ENCODE measurements around the gene HOXB4. TPM values are rescaled to one million over a fixed set of nuclear protein-coding genes. Genes with fewer than 3 reads are reported as not detected.
"Not testable (repeated sequence)": the region's sequence is repeated elsewhere in the genome, so short reads cannot be mapped to it uniquely, and the experiment has no call there.

The HOXB4 gene
- total RNA-seq, 1 donor from 2014 or later: 0.79 TPM

DNA sequence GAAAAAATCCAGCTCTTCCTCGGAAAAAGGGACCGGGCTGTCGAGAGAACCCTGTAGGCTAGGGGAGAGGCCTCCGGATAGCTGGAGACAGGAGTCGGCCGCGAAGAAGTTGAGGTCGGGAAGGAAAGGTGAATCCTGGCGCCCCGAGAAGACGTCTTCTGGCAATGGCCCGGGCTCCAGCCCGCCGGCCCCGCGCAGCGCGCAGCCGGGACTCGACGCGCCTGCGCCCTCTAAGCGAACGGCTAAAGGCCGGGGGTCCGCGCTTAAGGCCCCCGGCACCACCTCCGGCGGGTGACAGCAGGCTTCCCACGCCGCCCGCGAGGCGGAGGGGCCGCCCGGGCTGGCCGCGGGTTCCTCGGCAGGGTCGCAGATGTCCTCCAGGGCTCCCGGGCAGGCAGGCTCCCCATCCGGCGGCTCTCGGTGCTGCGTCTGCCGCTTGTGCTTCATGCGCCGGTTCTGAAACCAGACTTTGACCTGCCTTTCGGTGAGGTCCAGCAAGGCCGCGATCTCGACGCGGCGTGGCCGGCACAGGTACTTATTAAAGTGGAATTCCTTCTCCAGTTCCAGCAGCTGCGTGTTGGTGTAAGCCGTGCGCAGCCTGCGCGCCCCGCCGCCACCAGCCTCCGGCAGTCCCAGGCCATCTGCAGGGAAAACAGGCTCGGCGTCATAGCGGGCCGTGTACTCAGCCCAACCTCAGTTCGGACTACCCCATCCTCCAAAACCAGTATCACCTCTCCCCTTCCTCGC lies 34.9 kb downstream of the HOXB4 start:
- peak; percentile 61 for DNase-seq
- intact Hi-C loops (cut with micrococcal nuclease): no loop called here
- ATAC-seq: peak; percentile 48

DNA sequence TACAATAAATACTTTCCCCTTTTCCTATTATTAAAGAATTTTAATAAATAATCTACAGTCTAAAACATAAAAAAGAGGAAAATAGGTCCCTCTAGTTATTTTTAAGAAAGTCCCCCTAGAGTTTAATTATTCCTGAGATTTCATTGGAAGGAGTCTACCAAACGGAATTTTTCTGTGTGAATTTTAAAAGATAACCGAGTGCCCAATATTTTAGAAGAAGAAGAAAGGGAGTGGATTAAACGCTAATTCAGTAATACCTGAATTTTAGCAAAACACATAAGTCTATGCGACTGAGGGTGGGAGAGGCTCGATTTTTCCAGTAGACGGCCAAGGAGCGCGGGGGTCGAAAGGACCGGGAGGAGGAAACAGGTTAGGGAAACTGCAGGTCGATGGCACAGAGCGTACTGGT lies 35.4 kb downstream of the HOXB4 start:
- DNase-seq: no peak
- intact Hi-C loops (cut with micrococcal nuclease): no loop called here
- no peak for ATAC-seq

DNA sequence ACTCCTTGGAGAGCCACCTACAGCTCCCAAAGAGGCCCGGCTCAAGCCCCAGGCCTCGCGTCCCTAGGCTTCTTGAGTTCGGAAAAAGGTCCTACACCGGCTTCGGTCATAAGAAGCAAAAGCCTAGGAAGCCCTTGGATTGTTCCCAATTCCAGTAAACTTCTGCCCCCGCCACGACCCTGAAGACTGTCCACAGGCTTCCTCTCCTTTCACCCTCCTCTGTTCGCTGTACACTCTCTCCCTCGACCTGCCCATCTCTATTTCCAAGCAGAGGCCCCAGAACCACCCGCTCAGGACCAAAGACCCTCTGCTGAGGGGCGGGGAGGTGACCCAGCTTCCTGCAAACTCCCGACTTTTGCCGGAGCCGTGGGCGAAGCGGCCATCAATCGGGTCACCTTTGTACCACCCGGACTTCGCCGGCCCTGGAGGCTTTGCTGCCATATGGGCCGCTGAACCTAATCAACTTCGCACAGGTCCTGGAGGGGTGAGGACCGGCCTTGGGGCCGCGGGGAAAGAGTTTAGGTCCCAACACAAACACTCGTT lies 36.0 kb downstream of the HOXB4 start:
- DNase-seq (no peak), ATAC-seq (peak; percentile 7)
- intact Hi-C loops (cut with micrococcal nuclease): no loop called here

DNA sequence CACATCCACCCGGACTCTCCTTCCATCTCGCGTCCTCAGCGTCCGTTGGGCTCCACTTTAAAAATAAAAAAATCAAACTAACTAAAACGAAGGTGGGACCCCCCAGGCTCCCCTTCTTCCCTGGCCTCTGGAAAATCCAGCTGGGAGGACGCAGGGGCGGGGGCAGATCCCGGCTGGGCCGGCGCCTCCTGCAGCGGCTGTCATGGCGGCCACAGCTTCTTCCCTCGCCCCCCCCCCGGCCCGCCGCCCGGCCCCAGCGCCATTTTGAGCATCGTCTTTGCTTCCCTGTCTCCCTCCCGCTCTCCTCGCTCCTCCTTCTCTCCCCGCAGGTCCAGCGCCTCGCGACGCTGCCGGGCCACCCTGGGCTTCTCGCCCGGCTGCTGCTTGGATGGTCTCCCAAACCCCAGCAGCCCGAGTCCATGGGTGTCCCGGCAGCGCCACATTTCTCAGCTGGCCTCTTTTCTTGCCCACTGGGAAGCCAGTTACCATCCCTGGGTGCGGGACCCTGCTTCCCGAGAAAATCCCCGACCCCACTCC lies 36.5 kb downstream of the HOXB4 start:
- ATAC-seq (peak; percentile 77), DNase-seq (peak; percentile 80)
- intact Hi-C loops (cut with micrococcal nuclease): no loop called here

DNA sequence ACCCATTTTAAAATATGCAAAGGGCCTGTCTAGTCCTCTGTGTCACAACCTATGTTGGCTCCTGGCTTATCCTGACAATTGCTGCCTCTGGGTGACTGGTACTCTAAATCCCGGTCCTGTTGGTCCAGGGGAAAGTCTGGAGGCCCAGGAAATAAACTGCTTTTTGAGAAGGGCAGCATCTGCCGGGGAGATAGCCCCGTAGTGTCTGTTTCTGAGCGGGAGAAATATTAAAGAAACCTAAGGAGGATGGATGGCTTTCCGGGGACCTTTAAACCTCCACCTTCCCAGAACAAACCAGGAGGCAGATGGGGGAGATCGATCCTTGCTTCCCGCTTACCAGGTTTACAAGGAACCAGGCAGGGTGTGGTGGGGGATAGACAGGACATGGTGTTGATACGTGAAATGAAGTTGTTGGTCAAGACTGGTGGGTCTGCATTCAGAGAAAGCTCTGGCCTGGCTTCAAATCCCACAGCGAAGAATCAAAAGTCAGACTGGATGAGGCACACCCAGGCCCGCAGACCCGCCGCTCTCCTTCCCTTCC lies 37.0 kb downstream of the HOXB4 start:
- intact Hi-C loops (cut with micrococcal nuclease): no loop called here
- DNase-seq: no peak
- ATAC-seq: no peak

DNA sequence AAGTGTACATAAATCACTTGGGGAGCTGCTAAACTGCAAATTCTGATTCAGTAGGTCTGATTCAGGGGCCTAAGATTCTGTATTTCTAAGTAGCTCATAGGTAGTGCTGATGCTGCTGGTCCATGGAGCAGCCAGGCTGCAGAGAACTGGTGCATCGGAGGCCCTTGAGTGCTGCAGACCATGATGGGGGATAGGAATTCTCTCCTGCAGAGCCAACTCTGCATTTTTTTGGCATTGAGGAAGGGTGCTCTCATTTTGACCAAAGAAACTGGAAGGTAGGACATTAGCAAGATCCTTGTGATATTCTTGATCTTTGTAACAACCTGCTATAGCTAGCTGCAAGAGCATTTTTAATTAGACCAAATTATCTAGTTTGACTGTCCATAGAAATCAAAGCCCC lies 37.9 kb downstream of the HOXB4 start:
- ATAC-seq (no peak), DNase-seq (no peak)
- intact Hi-C loops (cut with micrococcal nuclease): no loop called here

DNA sequence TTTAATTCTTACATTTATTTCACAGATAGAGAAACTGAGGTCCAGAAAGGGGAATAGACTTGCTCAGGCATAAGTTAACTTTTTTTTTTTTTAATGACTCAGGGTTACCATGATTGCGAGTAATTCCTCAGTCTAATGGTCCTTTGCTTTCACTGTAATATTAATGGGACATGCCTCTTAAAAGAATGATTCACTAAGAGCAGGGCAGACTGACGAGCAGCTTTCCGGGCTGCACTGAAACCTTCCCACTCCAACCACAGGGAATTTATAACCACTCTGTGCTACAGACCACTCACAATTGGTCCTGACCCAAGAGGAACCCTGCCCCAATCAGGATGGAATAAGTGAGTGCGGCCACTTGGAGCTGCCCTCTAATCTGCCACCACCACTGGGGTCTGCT lies 39.0 kb downstream of the HOXB4 start:
- no peak for ATAC-seq
- intact Hi-C loops (cut with micrococcal nuclease): no loop called here

DNA sequence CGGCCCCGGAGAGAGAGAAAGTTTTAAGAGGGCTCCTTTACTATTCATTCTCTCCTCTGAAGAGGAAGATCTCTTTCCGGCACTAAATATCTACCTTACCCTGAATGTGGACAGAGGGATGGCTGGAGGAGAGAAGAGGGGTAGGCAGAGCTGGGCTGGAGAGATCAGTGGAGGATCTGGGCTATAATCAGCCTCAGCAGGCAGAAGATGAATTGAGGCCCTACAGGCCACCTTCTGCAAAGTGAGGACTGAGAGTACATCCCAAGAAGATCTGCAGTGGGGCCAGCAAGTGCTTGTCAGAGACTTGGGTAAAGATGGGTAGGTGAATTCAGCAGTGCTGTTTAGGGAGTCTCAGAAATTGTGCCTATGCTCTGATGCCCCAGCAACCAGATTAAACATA lies 40.8 kb downstream of the HOXB4 start:
- intact Hi-C loops (cut with micrococcal nuclease): no loop called here
- no peak for ATAC-seq
- no peak for DNase-seq

More for the DNA sequence above, 39.0 kb downstream of the HOXB4 start:
- DNase-seq: no peak

DNA sequence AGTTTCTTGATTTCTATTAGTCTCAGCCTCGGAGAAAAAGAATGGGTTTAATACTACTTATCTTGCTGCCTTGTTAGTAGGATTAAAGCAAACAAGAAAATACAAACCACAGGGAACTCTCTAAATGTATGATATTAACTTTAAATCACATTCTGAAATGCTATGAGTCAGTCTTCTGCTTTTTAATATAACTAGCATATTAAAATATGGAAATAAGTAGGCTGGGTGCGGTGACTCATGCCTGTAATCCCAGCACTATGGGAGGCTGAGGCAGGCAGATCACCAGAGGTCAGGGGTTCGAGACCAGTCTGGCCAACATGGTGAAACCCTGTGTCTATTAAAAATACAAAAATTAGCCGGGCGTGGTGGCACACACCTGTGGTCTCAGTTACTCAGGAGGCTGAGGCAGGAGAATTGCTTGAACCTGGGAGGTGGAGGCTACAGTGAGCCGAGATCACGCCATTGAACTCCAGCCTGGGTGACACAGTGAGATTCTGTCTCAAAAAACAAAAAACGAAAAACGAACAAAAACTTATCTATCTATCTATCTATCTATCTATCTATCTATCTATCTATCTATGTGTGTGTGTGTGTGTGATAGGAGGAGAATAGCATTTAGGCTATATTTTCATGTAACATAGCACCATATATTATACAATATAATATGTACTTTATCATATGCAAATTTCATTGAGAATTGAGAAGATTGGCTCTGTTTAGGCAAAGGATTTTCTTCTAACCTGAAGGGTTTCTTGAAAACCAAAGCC lies 42.2 kb downstream of the HOXB4 start:
- ATAC-seq; DNase-seq; intact Hi-C loops (cut with micrococcal nuclease): not testable (repeated sequence)

DNA sequence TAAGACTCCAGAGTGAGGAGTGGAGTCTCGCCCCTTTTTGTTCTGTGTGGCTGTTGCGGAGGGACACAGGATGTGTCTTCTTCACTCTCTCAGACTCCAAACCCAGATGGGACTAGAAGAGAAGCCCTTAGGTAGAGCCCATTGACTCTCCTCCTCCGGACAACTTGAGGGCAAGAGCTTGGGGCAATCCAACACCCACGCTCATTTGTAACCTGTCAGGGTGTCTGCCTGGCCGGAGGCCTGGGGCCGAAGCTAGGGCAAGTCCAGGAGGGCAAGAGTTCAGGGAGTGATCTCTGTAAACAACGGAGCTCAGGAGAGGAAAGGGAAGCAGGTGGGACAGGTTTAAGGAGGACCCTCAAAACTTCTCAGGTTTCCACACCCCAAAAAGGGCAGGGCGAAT lies 45.9 kb downstream of the HOXB4 start:
- no peak for ATAC-seq
- no peak for DNase-seq
- intact Hi-C loops (cut with micrococcal nuclease): no loop called here

DNA sequence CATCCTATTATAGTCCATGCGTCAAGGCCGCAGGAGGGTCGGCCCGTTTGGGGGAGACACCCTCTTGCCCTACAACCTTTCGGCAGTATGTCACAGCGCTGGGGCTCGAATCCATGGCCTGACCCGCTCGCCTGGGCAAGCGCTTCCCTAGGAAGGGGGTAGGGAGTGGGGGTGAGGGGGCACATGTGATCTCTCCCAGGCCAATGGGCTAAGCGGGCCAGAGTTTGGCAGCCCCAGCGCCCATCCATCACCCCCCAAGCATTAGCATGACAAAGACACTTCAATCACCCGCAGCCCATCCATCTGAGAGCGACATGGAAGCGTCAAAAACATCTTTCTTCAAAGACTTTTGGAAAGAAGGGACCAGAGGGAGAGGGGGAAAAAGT lies 47.3 kb downstream of the HOXB4 start, which contains the start of gene HOXB1:
TSS of gene HOXB1 (minus strand) at position 125 of the 386 bp plus-strand sequence. CDS start at position 18, 107 bp downstream.
- DNase-seq (no peak), ATAC-seq (no peak)
- intact Hi-C loops (cut with micrococcal nuclease): no loop called here

DNA sequence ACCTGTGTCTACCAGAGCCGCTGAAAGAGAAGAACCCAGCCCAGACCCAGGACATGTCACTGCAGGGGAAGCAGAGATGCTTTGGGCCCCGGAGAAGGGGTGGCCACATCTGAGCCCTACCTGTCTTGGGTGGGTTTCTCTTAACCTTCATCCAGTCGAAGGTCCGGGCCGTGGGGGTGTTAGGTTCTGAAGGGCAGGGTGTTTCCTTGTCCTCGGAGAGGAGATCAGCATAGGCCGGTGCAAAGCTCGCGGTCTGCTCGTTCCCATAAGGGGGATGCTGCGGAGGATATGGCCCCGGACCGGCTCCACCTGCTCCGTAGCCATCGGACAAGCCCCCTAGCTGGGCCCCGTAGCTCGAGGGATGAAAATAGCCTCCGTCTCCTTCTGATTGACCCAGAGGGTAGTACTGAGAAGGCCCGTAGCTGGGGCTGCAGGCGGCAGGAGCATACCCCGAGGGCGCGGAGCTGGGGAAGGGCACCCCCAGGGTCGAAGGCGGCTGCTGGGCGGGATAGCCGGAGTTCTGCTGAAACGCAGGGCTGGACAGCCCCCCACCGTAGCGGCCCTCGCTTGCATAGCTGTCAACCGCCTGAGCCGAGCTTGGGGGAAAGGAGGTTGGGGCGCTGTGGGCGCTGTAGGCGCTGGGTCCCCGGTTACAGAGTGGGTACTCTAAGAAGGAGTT lies 47.8 kb downstream of the HOXB4 start:
- ATAC-seq (no peak), DNase-seq (no peak)
- intact Hi-C loops (cut with micrococcal nuclease): no loop called here

DNA sequence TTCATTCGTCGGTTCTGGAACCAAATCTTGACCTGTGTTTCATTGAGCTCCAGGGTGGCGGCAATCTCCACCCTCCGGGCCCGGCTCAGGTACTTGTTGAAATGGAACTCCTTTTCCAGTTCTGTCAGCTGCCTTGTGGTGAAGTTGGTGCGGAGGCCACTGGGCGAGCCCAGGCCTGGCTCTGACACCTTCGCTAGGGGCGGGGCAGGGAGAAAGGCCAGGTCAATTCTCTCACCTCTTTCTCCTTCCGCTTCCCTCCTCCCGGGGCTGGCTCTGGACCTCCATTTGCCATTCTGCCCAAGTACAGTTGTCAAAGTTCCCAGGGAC lies 48.5 kb downstream of the HOXB4 start:
- ATAC-seq (no peak), DNase-seq (no peak)
- intact Hi-C loops (cut with micrococcal nuclease): no loop called here

DNA sequence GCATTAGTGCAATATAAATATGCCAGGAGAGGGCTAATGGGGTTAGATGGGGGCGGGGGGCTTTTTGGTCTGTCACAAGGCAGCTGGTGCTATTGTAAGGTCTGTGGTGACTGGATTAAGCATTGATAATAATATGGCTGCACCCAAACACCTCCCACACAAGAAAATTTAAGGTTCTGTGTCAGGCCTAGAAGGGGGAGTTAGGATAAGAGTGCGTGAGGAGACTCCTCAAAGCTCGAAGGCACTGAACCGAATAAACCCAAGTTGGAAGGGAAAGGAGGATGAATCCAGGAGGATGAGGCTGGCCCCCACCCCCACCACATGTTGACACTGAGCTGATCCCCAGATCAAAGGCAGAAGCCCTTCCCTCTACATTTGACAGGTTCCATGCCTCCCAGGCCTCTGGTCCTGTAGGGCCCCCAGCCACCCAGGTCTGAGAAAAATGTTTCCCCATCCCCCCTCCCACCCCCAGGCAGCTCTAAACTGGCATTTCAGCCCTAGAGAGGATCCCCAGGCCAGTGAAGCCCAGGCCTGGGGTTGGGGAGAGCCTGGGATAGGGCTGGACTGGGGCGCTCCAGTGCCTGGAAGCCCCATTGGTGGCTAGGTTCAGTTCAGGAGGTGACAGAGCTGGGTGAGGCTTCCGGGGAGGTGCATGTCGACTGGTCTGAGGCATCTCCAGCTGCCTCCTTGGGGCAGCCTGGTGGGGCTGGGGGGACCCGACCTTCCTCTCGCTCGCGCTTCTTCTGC lies 49.0 kb downstream of the HOXB4 start:
- ATAC-seq (no peak), DNase-seq (no peak)
- intact Hi-C loops (cut with micrococcal nuclease): no loop called here

DNA sequence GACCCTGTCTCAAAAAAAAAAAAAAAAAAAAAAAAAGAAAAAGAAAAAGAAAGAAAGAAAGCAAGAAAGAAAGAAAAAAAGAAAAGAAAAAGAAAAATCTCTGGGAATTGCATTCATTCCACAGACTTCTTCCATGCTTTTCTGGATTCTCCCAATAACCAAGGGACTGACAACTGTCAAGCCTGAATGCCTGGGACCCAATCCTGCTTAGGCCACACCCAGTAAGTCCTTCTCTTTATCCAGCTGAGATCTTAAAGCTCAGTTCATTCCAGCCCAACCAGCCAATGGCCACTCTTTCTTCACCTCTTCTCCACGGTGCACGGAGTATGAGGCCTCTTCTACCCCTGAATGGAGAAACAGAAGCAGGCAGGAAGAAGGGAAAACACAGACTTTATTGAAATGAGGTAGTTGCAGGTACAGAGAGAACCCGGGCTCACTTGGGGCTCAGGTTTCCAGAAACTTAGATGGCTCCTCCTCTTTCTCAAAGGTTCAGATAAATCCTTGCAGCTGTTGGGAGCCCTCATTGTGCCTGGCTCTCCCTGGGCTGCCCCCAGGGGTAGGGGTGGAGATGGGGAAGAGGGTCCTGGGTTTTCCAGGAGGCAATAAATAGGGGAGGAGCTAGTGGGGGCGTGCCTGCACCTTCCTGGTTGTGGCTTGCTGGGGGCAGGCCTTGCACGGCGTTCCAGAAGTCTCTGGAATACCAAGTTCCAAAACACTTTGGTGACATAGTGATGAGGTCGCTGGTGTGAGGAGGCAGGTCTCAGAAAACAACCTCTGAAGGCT lies 49.8 kb downstream of the HOXB4 start:
- ATAC-seq (no peak), DNase-seq (no peak)
- intact Hi-C loops (cut with micrococcal nuclease): no loop called here

DNA sequence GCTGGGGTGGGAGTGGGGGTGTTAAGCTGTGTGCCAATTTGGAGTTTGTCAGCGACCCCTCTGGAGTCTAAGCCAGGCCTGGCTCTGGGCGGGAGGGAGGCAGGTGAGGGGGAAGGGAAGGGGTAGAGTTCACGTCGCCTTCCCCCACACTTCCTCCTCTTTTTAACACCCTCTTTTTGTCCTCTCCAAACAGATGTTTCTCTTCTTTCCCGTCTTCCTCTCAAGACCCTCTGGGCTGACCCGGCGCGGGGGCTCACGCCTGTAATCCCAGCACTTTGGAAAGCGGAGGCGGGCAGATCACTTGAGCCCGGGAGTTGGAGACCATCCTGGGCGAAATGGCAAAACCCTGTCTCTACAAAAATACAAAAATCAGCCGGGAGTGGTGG lies 50.6 kb downstream of the HOXB4 start:
- no peak for DNase-seq
- intact Hi-C loops (cut with micrococcal nuclease): no loop called here
- no peak for ATAC-seq

DNA sequence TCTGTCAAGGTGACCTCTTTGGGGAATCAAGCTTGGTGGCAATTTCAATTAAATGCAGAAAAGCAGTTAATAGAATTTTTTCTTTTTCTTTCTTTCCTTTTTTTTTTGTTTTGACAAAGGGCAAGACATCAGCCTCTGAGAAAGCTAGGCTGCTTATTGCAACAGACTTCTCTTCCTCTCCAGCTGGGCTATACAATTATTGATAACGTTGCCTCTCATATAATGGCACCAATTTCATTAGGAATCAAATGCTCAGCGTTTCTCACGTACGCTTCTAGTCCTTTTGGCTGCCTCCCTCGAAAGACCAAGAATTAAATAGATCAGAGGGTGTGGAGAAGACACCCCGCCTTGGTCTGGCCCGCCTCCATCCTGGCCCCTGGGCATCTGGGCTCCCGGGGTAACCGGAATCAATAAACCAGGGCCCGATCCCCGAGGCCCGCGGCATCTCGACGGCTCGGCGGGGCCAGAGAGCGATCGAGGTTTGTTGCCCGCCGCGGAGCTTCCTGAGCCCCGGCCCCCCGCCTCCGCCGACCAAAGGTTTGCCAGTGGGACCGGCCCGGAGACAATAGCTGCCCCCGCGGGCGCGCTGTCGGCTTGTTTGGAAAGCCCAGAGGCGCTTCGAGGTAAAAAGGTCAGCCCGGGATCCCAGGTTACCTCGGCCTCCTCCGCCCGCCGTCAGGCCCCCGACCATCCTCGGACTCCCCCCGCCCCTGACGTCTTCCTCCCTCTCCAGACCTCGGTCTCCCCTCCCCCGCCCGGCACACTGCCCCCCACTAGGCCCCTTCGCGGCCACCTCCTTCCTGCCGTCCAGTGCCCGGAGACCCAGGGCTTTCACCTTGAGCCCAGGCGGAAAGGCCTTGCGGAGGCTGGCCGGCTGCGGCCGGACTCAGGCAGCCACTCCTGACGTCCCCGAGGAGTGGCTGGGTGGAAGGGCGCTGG lies 51.3 kb downstream of the HOXB4 start:
- intact Hi-C loops (cut with micrococcal nuclease): no loop called here
- ATAC-seq: no peak
- DNase-seq: no peak

Measured in left ventricle myocardium superior (tissue), 1 donor.